HG03571 (cell line): Measurements from ENCODE around the gene PEF1.

ENCODE experiments used
- ATAC-seq: cut with Tn5 transposase; IDR thresholded peaks from one replicate; pipeline ENCODE4 v1.9.1; 2021; ENCODE audit not compliant: unreplicated experiment

The PEF1 gene

GRCh38 chr1:31655756-31656155 lies 11.1 kb upstream of the PEF1 start:
- no peak for ATAC-seq

- ATAC-seq, result no peak
Observed at GRCh38 chr1:31655104-31655503, 10.4 kb upstream of the PEF1 start.

GRCh38 chr1:31654474-31654776 lies 9.7 kb upstream of the PEF1 start:
- no peak for ATAC-seq

GRCh38 chr1:31653717-31654473 lies 9.2 kb upstream of the PEF1 start:
- no peak for ATAC-seq

GRCh38 chr1:31652891-31653499 lies 8.3 kb upstream of the PEF1 start:
- ATAC-seq, result no peak

- no peak for ATAC-seq
Observed at GRCh38 chr1:31651766-31652165, 7.1 kb upstream of the PEF1 start.

- ATAC-seq, result no peak
Observed at GRCh38 chr1:31651089-31651420, 6.4 kb upstream of the PEF1 start.

- no peak for ATAC-seq
Observed at GRCh38 chr1:31650161-31651088, 5.7 kb upstream of the PEF1 start.

- no peak for ATAC-seq
Observed at GRCh38 chr1:31648641-31649357, 4.1 kb upstream of the PEF1 start.

GRCh38 chr1:31648190-31648589 lies 3.5 kb upstream of the PEF1 start:
- ATAC-seq, result no peak

- ATAC-seq, result no peak
Observed at GRCh38 chr1:31647106-31647505, 2.4 kb upstream of the PEF1 start.

GRCh38 chr1:31646259-31646960 lies 1.7 kb upstream of the PEF1 start:
- ATAC-seq, result no peak

GRCh38 chr1:31645274-31645568 lies 545 bp upstream of the PEF1 start:
- ATAC-seq, result no peak

- no peak for ATAC-seq
Observed at GRCh38 chr1:31643976-31644559, 608 bp downstream of the PEF1 start.

- ATAC-seq, result no peak
Observed at GRCh38 chr1:31642897-31643296, 1.8 kb downstream of the PEF1 start.

GRCh38 chr1:31642366-31642765 lies 2.3 kb downstream of the PEF1 start:
- ATAC-seq, result no peak

GRCh38 chr1:31640964-31641363 lies 3.7 kb downstream of the PEF1 start:
- ATAC-seq, result no peak

- no peak for ATAC-seq
Observed at GRCh38 chr1:31640179-31640578, 4.5 kb downstream of the PEF1 start.

- ATAC-seq, result no peak
Observed at GRCh38 chr1:31639543-31639942, 5.1 kb downstream of the PEF1 start.

- no peak for ATAC-seq
Observed at GRCh38 chr1:31637915-31638673, 6.6 kb downstream of the PEF1 start.
